ENCODE results near the gene PHF21B. TPM values are rescaled to one million over a fixed set of nuclear protein-coding genes. Genes with fewer than 3 reads are reported as not detected.

PHF21B gene
- total RNA-seq, 4 donors from 2014 or later: under 0.01 to 11.9 (median 2.9) TPM

- DNase-seq: no peak
- intact Hi-C loops (cut with DNase I; ENCODE audit: low total_unique reads): no loop called here
- Histone ChIP-seq H3K4me1 (no peaks in the 10 kb centered on the region), H3K9me3 (no peaks in the 10 kb centered on the region), H3K36me3 (no peaks in the 10 kb centered on the region), H3K27ac (no peak overlapping the region), H3K27me3 (no peaks in the 10 kb centered on the region), H3K4me3 (no peak overlapping the region)
- TF ChIP-seq POLR2A (IDR thresholded peaks at IDR 0.05) (no peak), CTCF (IDR thresholded peaks at IDR 0.05) (no peak)
Observed at GRCh38 chr22:44878483-44879300, 131.1 kb downstream of the PHF21B start.

GRCh38 chr22:44876921-44877320, 132.9 kb downstream of the PHF21B start:
- no peaks in the 10 kb centered on the region for H3K36me3 ChIP-seq
- no peaks in the 10 kb centered on the region for H3K27me3 ChIP-seq
- DNase-seq: no peak
- no peaks in the 10 kb centered on the region for H3K4me1 ChIP-seq
- intact Hi-C loops (cut with DNase I; ENCODE audit: low total_unique reads): no loop called here
- H3K4me3 ChIP-seq: no peak overlapping the region
- H3K9me3 ChIP-seq: no peaks in the 10 kb centered on the region
- no peak overlapping the region for H3K27ac ChIP-seq
- TF ChIP-seq CTCF (IDR thresholded peaks at IDR 0.05): no peak
- no peak for TF ChIP-seq POLR2A (IDR thresholded peaks at IDR 0.05)

GRCh38 chr22:44871782-44872181, 138.0 kb downstream of the PHF21B start:
- intact Hi-C loops (cut with DNase I; ENCODE audit: low total_unique reads): no loop called here
- H3K36me3 ChIP-seq: no peaks in the 10 kb centered on the region
- no peak overlapping the region for H3K4me3 ChIP-seq
- H3K9me3 ChIP-seq: no peaks in the 10 kb centered on the region
- TF ChIP-seq POLR2A (IDR thresholded peaks at IDR 0.05) (no peak), CTCF (IDR thresholded peaks at IDR 0.05) (no peak)
- no peaks in the 10 kb centered on the region for H3K4me1 ChIP-seq
- H3K27me3 ChIP-seq: no peaks in the 10 kb centered on the region
- DNase-seq: no peak
- no peak overlapping the region for H3K27ac ChIP-seq

- no peak for TF ChIP-seq CTCF (IDR thresholded peaks at IDR 0.05)
- TF ChIP-seq POLR2A (IDR thresholded peaks at IDR 0.05): no peak
- intact Hi-C loops (cut with DNase I; ENCODE audit: low total_unique reads): no loop called here
- H3K9me3 ChIP-seq: no peaks in the 10 kb centered on the region
- H3K4me1 ChIP-seq: no peaks in the 10 kb centered on the region
- no peak for DNase-seq
- no peaks in the 10 kb centered on the region for H3K36me3 ChIP-seq
- no peak overlapping the region for H3K27ac ChIP-seq
- no peak overlapping the region for H3K4me3 ChIP-seq
- H3K27me3 ChIP-seq: no peaks in the 10 kb centered on the region
Observed at GRCh38 chr22:44870021-44870420, 139.8 kb downstream of the PHF21B start.

- TF ChIP-seq POLR2A (IDR thresholded peaks at IDR 0.05) (no peak), CTCF (IDR thresholded peaks at IDR 0.05) (no peak)
- Histone ChIP-seq H3K4me1 (no peaks in the 10 kb centered on the region), H3K4me3 (no peak overlapping the region), H3K27ac (no peak overlapping the region), H3K27me3 (no peaks in the 10 kb centered on the region), H3K9me3 (no peaks in the 10 kb centered on the region), H3K36me3 (no peaks in the 10 kb centered on the region)
- DNase-seq: no peak
- intact Hi-C loops (cut with DNase I; ENCODE audit: low total_unique reads): no loop called here
Observed at GRCh38 chr22:44869196-44869595, 140.6 kb downstream of the PHF21B start.

All from uterus (tissue), 4 donors.